ENCODE measurements around the gene MYOZ3.

DNA sequence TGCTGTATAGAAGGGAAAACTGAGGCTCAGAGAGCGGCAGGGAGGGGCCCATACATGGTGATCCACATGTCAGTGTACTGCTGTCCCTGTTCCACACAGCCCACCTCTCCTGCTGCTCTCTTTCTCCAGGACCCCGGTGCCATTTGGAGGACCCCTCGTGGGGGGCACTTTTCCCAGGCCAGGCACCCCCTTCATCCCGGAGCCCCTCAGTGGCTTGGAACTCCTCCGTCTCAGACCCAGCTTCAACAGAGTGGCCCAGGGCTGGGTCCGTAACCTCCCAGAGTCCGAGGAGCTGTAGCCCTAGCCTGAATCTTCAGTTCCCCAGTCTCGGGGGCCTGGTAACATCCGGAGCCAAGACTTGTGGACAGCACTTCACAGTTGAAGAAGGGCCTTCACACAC is 15.5 kb downstream of the MYOZ3 start:
- TF ChIP-seq EZH2 (IDR thresholded peaks at IDR 0.05), result no peak
- TF ChIP-seq POLR2AphosphoS5 (IDR thresholded peaks at IDR 0.05; ENCODE audit: borderline replicate concordance, low read depth, low read length), result no peak
- TF ChIP-seq FOXP2 (optimal IDR thresholded peaks at IDR 0.05; ENCODE audit: control extremely low read depth, extremely low read length, insufficient read depth), result no peak

Data from SK-N-MC (cell line).